Effector CD4-positive, alpha-beta T cell (primary cell): ENCODE results near the gene GRK2.

ENCODE experiments used
- DNase-seq: peaks from one replicate; pipeline ENCODE4 v3.0.0-alpha.2; 2020

The GRK2 gene

GRCh38 chr11:67301313-67301921 lies 35.1 kb downstream of the GRK2 start:
- no peak for DNase-seq

GRCh38 chr11:67301951-67302516 lies 35.8 kb downstream of the GRK2 start:
- DNase-seq, result no peak

- DNase-seq, result no peak
Measured at GRCh38 chr11:67302571-67303131, 36.4 kb downstream of the GRK2 start.

- no peak for DNase-seq
Measured at GRCh38 chr11:67303132-67303834, 37.0 kb downstream of the GRK2 start, which contains the start of gene SSH3. SSH3 (plus strand) TSS chr11:67303530; CDS start chr11:67303626, 96 bp downstream.

GRCh38 chr11:67303835-67304411 lies 37.6 kb downstream of the GRK2 start:
- DNase-seq, result no peak

- DNase-seq, result no peak
Measured at GRCh38 chr11:67304511-67305113, 38.3 kb downstream of the GRK2 start.

- no peak for DNase-seq
Measured at GRCh38 chr11:67306769-67307544, 40.7 kb downstream of the GRK2 start.

GRCh38 chr11:67307545-67308001 lies 41.3 kb downstream of the GRK2 start:
- DNase-seq, result no peak

- no peak for DNase-seq
Measured at GRCh38 chr11:67308031-67308866, 42.0 kb downstream of the GRK2 start.

GRCh38 chr11:67309166-67309565 lies 42.9 kb downstream of the GRK2 start:
- DNase-seq, result no peak

- DNase-seq, result no peak
Measured at GRCh38 chr11:67309661-67310061, 43.4 kb downstream of the GRK2 start.

GRCh38 chr11:67310246-67311050 lies 44.2 kb downstream of the GRK2 start:
- no peak for DNase-seq

GRCh38 chr11:67311051-67311555 lies 44.8 kb downstream of the GRK2 start:
- no peak for DNase-seq

GRCh38 chr11:67311556-67312082 lies 45.3 kb downstream of the GRK2 start:
- no peak for DNase-seq

- DNase-seq, result no peak
Measured at GRCh38 chr11:67312187-67313021, 46.1 kb downstream of the GRK2 start.

GRCh38 chr11:67313125-67313890 lies 47.0 kb downstream of the GRK2 start:
- no peak for DNase-seq

- no peak for DNase-seq
Measured at GRCh38 chr11:67314218-67314617, 47.9 kb downstream of the GRK2 start.

- no peak for DNase-seq
Measured at GRCh38 chr11:67315325-67315909, 49.1 kb downstream of the GRK2 start.
